SK-N-SH (cell line): Measurements from ENCODE around the gene B4GALNT3. TPM values are rescaled to one million over a fixed set of nuclear protein-coding genes. Genes with fewer than 3 reads are reported as not detected.

Experiments
- CTCF ChIA-PET: fragments of 300-600, 350-600 bp; formaldehyde crosslinking; extraction: SDS; loops from one replicate; lab custom pipeline; 2021; lab: Yijun Ruan, JAX
- POLR2A ChIA-PET: fragments of 350-600 bp; sonication (Branson Sonifier 250); formaldehyde crosslinking; extraction: SDS; loops from one replicate; lab custom pipeline; 2020; ENCODE audit warnings: antibody characterized with exemption, inconsistent platforms; lab: Yijun Ruan, JAX
- DNase-seq: peaks from one replicate; pipeline ENCODE4 v3.0.0; 2012
- H2AFZ ChIP-seq: fragments of 200-600 bp; sonication (generic); 2 replicates; pipeline ENCODE4 v1.8.1; 2016; ENCODE audit warnings: antibody characterized with exemption, mild to moderate bottlenecking, low read depth
- H3F3A ChIP-seq: fragments of 200-600 bp; sonication (generic); replicated peaks from 2 replicates; pipeline ENCODE3; 2016; ENCODE audit warnings: antibody characterized with exemption, mild to moderate bottlenecking; ENCODE audit not compliant: insufficient read depth
- H3K27ac ChIP-seq, 2 experiments: fragments of 200-500 bp in 1 of 2; fragments of 200-600 bp in 1 of 2; sonication (Bioruptor generic) in 1 of 2; sonication (generic), shearing (Covaris generic) in 1 of 2; 2 replicates each; pipeline versions ENCODE4 v1.5.1 to v1.6.1; 2014 to 2016; ENCODE audit warnings: low read depth in 2 of 2, inconsistent platforms in 1 of 2, low read length in 1 of 2, mild to moderate bottlenecking in 1 of 2, mixed read lengths in 1 of 2
- H3K27me3 ChIP-seq: fragments of 200-600 bp; sonication (generic), shearing (Covaris generic); 2 replicates; pipeline ENCODE4 v1.6.1; 2016; ENCODE audit warnings: mixed run types; ENCODE audit not compliant: insufficient read depth
- H3K36me3 ChIP-seq, 2 experiments: fragments of 200-500 bp in 1 of 2; fragments of 200-600 bp in 1 of 2; sonication (Bioruptor generic) in 1 of 2; sonication (generic) in 1 of 2; replicated peaks in 1 of 2; 2 replicates each; pipeline versions ENCODE3 to v1.5.1; 2014 to 2016; ENCODE audit warnings: low read length in 1 of 2, mild to moderate bottlenecking in 1 of 2; ENCODE audit not compliant: insufficient read depth in 2 of 2, control insufficient read depth in 1 of 2
- H3K4me1 ChIP-seq, 2 experiments: fragments of 200-500 bp in 1 of 2; fragments of 200-600 bp in 1 of 2; sonication (Bioruptor generic) in 1 of 2; sonication (generic), shearing (Covaris generic) in 1 of 2; 2 replicates each; pipeline versions ENCODE4 v1.5.1 to v1.6.1; 2014 to 2016; ENCODE audit warnings: low read depth in 1 of 2, low read length in 1 of 2, mixed run types in 1 of 2; ENCODE audit not compliant: insufficient read depth in 2 of 2, control insufficient read depth in 1 of 2
- H3K4me2 ChIP-seq: fragments of 200-600 bp; sonication (generic), shearing (Covaris generic); 2 replicates; pipeline ENCODE4 v1.6.1; 2017; ENCODE audit warnings: mixed run types
- H3K4me3 ChIP-seq, 2 experiments: fragments of 200-500 bp in 1 of 2; fragments of 200-600 bp in 1 of 2; sonication (Bioruptor generic) in 1 of 2; sonication (generic), shearing (Covaris generic) in 1 of 2; 2 replicates each; pipeline versions ENCODE4 v1.5.1 to v1.8.1; 2014 to 2016; ENCODE audit warnings: low read depth in 2 of 2, inconsistent platforms in 1 of 2, low read length in 1 of 2, mild to moderate bottlenecking in 1 of 2, mixed read lengths in 1 of 2, moderate library complexity in 1 of 2
- H3K79me2 ChIP-seq: fragments of 200-600 bp; sonication (generic); 2 replicates; pipeline ENCODE4 v1.8.1; 2017; ENCODE audit warnings: mild to moderate bottlenecking; ENCODE audit not compliant: insufficient read depth
- H3K9ac ChIP-seq: fragments of 200-600 bp; sonication (generic); 2 replicates; pipeline ENCODE4 v1.6.1; 2017; ENCODE audit warnings: mixed run types
- H3K9me2 ChIP-seq: fragments of 200-600 bp; sonication (generic); 2 replicates; pipeline ENCODE4 v1.6.1; 2017; ENCODE audit warnings: mixed run types
- H3K9me3 ChIP-seq: fragments of 200-600 bp; sonication (generic); 2 replicates; pipeline ENCODE4 v1.6.1; 2017; ENCODE audit warnings: mixed run types, mild to moderate bottlenecking, moderate library complexity
- H4K20me1 ChIP-seq: fragments of 200-600 bp; sonication (generic); 2 replicates; pipeline ENCODE4 v1.6.1; 2017; ENCODE audit warnings: mild to moderate bottlenecking, mixed run types; ENCODE audit not compliant: insufficient read depth
- CHD2 ChIP-seq: fragments of 150-350 bp; IDR thresholded peaks from 2 replicates; pipeline ENCODE4 v1.6.1; 2018; ENCODE audit warnings: low read length; ENCODE audit not compliant: partially characterized antibody
- FOSL2 ChIP-seq: IDR thresholded peaks from 2 replicates; pipeline ENCODE4 v1.4.0; 2012; ENCODE audit warnings: low read depth, mild to moderate bottlenecking, moderate library complexity, borderline replicate concordance
- MXI1 ChIP-seq: IDR thresholded peaks from 2 replicates; pipeline ENCODE4 v1.6.1; 2012; ENCODE audit warnings: mild to moderate bottlenecking, low read depth, low read length, improper control_type of control experiment
- NFIC ChIP-seq: IDR thresholded peaks from 2 replicates; pipeline ENCODE4 v1.4.0; 2012; ENCODE audit warnings: borderline replicate concordance
- RXRA ChIP-seq: IDR thresholded peaks from 2 replicates; pipeline ENCODE4 v1.4.0; 2012; ENCODE audit warnings: low read depth, mild to moderate bottlenecking, borderline replicate concordance
- SIN3A ChIP-seq: IDR thresholded peaks from 2 replicates; pipeline ENCODE4 v1.6.1; 2012; ENCODE audit warnings: low read depth, mild to moderate bottlenecking, low read length, moderate library complexity, borderline replicate concordance
- TEAD4 ChIP-seq: IDR thresholded peaks from 2 replicates; pipeline ENCODE4 v1.4.0; 2012; ENCODE audit warnings: mild to moderate bottlenecking, borderline replicate concordance; ENCODE audit not compliant: insufficient read depth
- WGBS: methylation state at CpG from one replicate; pipeline ENCODE4 v1.1.6; 2017; ENCODE audit warnings: low lambda C conversion rate; 5-methylcytosine and 5-hydroxymethylcytosine counted together
- polyA plus RNA-seq, 3 experiments: library from polyadenylated mRNA; depleted of rRNA; stranded (reverse); fragments of >200 nt; gene quantifications; 2 replicates each; pipeline ENCODE4 v1.2.3, GENCODE V29; 2012
- TF ChIP-seq, protein P1 (sequence below): fragments of 150-350 bp; IDR thresholded peaks from 2 replicates; pipeline ENCODE4 v1.6.1; 2016; ENCODE audit warnings: mild to moderate bottlenecking, low read depth, low read length
- TF ChIP-seq, protein P2 (sequence below): IDR thresholded peaks from 2 replicates; pipeline ENCODE4 v1.4.0; 2012; ENCODE audit warnings: low read depth
- TF ChIP-seq, protein P3 (sequence below): IDR thresholded peaks from 2 replicates; pipeline ENCODE4 v1.4.0; 2012; ENCODE audit warnings: low read depth, borderline replicate concordance
- TF ChIP-seq, protein P4 (sequence below): IDR thresholded peaks from 2 replicates; pipeline ENCODE4 v1.4.0; 2012; ENCODE audit warnings: low read depth, borderline replicate concordance

The B4GALNT3 gene
- polyA plus RNA-seq, 1 of the 3 experiments (the other 2 are of a cell fraction) = 0.53 TPM

DNA sequence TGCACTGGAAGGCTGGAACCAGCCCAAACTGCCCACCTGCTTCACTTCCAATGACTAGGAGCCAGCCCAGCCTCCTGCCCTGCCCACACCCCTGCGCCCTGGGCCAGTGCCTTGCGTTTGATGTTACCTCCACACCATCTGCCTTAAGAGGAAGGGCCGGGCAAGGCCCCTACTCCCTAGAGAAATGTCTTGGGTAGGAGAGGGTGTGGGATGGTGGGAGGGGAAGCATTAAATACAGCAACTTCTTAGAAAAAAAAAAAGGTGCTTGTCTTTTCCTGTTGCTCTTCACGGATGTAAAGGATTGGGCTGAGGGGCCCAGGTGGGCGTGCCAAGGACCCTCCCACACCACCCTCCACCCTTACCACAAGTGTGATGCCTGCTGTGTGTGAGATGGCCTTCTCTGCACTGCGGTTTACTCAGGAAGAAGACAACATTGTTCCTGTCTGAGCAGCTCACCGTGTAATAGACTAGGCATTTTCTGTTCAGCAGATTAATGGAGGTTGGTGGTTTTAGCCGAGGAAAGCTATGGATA is 103.6 kb downstream of the B4GALNT3 start (continued):
- TF ChIP-seq, protein P1, sequence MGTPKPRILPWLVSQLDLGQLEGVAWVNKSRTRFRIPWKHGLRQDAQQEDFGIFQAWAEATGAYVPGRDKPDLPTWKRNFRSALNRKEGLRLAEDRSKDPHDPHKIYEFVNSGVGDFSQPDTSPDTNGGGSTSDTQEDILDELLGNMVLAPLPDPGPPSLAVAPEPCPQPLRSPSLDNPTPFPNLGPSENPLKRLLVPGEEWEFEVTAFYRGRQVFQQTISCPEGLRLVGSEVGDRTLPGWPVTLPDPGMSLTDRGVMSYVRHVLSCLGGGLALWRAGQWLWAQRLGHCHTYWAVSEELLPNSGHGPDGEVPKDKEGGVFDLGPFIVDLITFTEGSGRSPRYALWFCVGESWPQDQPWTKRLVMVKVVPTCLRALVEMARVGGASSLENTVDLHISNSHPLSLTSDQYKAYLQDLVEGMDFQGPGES = no peak
- TF ChIP-seq MXI1 = no peak
- TF ChIP-seq CHD2 = no peak
- TF ChIP-seq, all 33 proteins: peak for 0

DNA sequence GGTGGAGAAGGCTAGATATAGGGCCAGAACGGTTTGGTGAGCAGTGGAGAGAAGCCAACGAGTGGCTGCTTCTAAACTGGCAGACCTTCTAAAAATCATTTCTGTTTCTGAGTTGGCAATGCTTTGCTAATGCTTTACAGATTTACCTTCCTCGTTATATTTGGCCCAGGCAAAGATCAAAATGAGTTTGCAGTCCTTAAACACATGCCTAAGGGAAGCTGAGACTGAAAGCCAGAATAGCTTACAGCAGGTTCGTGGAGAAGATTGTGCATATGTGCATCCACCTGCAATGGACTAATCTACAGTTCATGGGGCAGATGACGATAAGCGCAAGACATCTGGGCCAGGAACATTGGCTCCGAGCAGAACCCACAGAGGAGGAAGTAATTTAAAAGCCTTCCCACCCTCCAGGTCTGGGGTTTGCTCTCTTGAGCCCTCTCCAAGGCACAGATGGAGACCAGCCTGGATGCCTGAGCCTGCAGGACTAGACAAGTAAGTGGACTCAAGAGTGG is 104.1 kb downstream of the B4GALNT3 start:
- CTCF ChIA-PET = interaction anchor here (3.6 to 9.5 kb wide), 2 partner anchors 17 to 188 kb away, joined by 23 to 136 read pairs; partner anchors contain the start of gene WNK1
- WGBS = 67% methylated on average over 7 of the region's 7 CpGs

DNA sequence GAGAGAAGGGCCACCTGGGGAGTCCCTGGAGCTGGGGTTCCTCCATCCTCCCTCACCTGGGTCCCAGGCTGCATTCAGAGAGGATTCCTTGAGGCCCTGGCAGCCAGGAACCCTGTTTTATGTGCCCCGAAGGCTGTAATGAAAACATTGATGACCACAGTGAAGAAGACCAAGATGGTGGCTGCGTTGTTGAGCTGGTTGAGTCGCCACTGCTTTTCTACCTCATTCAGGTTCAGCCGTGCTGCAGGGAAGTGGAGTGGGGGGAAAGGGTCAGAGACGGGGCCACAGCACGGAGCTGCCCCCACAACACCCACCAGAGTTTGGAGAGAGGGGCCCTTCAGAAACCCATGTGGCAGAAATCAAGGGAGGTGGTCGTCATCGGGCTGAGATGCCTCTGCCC is 105.4 kb downstream of the B4GALNT3 start:
- Histone ChIP-seq H3K36me3 (no peaks in the 10 kb centered on the region), H3K27ac (no peak overlapping the region), H3K9me2 (no peaks in the 10 kb centered on the region), H3K79me2 (no peaks in the 10 kb centered on the region), H2AFZ (no peak overlapping the region), H3K9ac (no peak overlapping the region), H3F3A (no peaks in the 10 kb centered on the region), H3K4me3 (no peak overlapping the region), H4K20me1 (no peaks in the 10 kb centered on the region), H3K4me1 (peaks cover 0 to 21% of the 10 kb centered on the region in 2 experiments; a peak in 1 of 4 replicates), H3K27me3 (no peaks in the 10 kb centered on the region; the same call in 1 of the 2 replicates), H3K4me2 (no peak overlapping the region), H3K9me3 (no peaks in the 10 kb centered on the region)
- POLR2A ChIA-PET = no interaction called here
- TF ChIP-seq NFIC = no peak
- TF ChIP-seq, protein P2, sequence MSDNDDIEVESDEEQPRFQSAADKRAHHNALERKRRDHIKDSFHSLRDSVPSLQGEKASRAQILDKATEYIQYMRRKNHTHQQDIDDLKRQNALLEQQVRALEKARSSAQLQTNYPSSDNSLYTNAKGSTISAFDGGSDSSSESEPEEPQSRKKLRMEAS = no peak
- no peak for TF ChIP-seq CHD2
- TF ChIP-seq, protein P3, sequence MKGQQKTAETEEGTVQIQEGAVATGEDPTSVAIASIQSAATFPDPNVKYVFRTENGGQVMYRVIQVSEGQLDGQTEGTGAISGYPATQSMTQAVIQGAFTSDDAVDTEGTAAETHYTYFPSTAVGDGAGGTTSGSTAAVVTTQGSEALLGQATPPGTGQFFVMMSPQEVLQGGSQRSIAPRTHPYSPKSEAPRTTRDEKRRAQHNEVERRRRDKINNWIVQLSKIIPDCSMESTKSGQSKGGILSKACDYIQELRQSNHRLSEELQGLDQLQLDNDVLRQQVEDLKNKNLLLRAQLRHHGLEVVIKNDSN = no peak
- TF ChIP-seq SIN3A = no peak
- TF ChIP-seq RXRA = no peak
- no peak for TF ChIP-seq TEAD4
- TF ChIP-seq, protein P4, sequence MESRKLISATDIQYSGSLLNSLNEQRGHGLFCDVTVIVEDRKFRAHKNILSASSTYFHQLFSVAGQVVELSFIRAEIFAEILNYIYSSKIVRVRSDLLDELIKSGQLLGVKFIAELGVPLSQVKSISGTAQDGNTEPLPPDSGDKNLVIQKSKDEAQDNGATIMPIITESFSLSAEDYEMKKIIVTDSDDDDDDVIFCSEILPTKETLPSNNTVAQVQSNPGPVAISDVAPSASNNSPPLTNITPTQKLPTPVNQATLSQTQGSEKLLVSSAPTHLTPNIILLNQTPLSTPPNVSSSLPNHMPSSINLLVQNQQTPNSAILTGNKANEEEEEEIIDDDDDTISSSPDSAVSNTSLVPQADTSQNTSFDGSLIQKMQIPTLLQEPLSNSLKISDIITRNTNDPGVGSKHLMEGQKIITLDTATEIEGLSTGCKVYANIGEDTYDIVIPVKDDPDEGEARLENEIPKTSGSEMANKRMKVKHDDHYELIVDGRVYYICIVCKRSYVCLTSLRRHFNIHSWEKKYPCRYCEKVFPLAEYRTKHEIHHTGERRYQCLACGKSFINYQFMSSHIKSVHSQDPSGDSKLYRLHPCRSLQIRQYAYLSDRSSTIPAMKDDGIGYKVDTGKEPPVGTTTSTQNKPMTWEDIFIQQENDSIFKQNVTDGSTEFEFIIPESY = no peak
- CTCF ChIA-PET = interaction anchor here (1.4 to 9.5 kb wide), 5 partner anchors 18 to 385 kb away, joined by 6 to 136 read pairs (median 9); partner anchors contain the start of genes RAD52 and WNK1
- 75% methylated on average over 8 of the region's 8 CpGs for WGBS
- no peak for DNase-seq

More for the DNA sequence above, 104.1 kb downstream of the B4GALNT3 start:
- no peaks in the 10 kb centered on the region for H3K36me3 ChIP-seq
- no peaks in the 10 kb centered on the region for H4K20me1 ChIP-seq
- no peak overlapping the region for H2AFZ ChIP-seq
- peaks cover 0 to 16% of the 10 kb centered on the region in 2 experiments; a peak in 1 of 4 replicates for H3K4me1 ChIP-seq
- no peak for DNase-seq
- no peak for TF ChIP-seq FOSL2
- no peaks in the 10 kb centered on the region for H3K79me2 ChIP-seq
- H3F3A ChIP-seq = no peaks in the 10 kb centered on the region
- no peak overlapping the region for H3K9ac ChIP-seq
- H3K9me2 ChIP-seq = no peaks in the 10 kb centered on the region
- H3K4me3 ChIP-seq = no peak overlapping the region
- POLR2A ChIA-PET = no interaction called here
- H3K27me3 ChIP-seq = no peaks in the 10 kb centered on the region; the same call in 1 of the 2 replicates
- H3K4me2 ChIP-seq = no peak overlapping the region
- no peaks in the 10 kb centered on the region for H3K9me3 ChIP-seq
- no peak overlapping the region for H3K27ac ChIP-seq
